Measurements from ENCODE around the gene TSPEAR. TPM values are rescaled to one million over a fixed set of nuclear protein-coding genes. Genes with fewer than 3 reads are reported as not detected.

The TSPEAR gene
- total RNA-seq, 3 donors from 2014 or later (not counting 1 experiment from before 2014, with no cell fraction given) = not detected

- no peak overlapping the region for H3K27ac Mint-ChIP-seq
- Histone ChIP-seq H3K36me3 (ENCODE audit: control insufficient read depth, insufficient read depth, low read length) (no peaks in the 10 kb centered on the region), H3K4me3 (ENCODE audit: low read length) (no peak overlapping the region), H3K9me3 (ENCODE audit: control insufficient read depth, insufficient read depth, low read length) (no peaks in the 10 kb centered on the region), H3K27ac (ENCODE audit: low read length) (no peak overlapping the region), H3K27me3 (ENCODE audit: control insufficient read depth, insufficient read depth, low read length) (no peaks in the 10 kb centered on the region), H3K4me1 (ENCODE audit: control insufficient read depth, insufficient read depth, low read length) (no peaks in the 10 kb centered on the region)
- peaks cover 0 to 6% of the 10 kb centered on the region in 2 donors for H3K27me3 Mint-ChIP-seq (ENCODE audit: low read depth in 2 of 2)
- intact Hi-C loops (cut with micrococcal nuclease) = no loop called here
- 83% methylated on average over 30 of the region's 30 CpGs for WGBS (ENCODE audit: insufficient coverage)
- no peak overlapping the region for H3K4me3 Mint-ChIP-seq
- no peaks in the 10 kb centered on the region for H3K4me1 Mint-ChIP-seq
- no peaks in the 10 kb centered on the region for H3K9me3 Mint-ChIP-seq
- ATAC-seq (no peak), DNase-seq (no peak)
- no peaks in the 10 kb centered on the region for H3K36me3 Mint-ChIP-seq
- TF ChIP-seq CTCF (IDR thresholded peaks at IDR 0.05) = no peak
These were observed 247.6 kb downstream of the TSPEAR start for GRCh38 chr21:44463724-44464123.

- Mint-ChIP-seq H3K4me1 (no peaks in the 10 kb centered on the region), H3K27ac (no peak overlapping the region), H3K36me3 (no peaks in the 10 kb centered on the region), H3K9me3 (no peaks in the 10 kb centered on the region), H3K27me3 (ENCODE audit: low read depth in 2 of 2) (peaks cover 0 to 6% of the 10 kb centered on the region in 2 donors), H3K4me3 (no peak overlapping the region)
- no peaks in the 10 kb centered on the region for H3K36me3 ChIP-seq (ENCODE audit: control insufficient read depth, insufficient read depth, low read length)
- H3K9me3 ChIP-seq (ENCODE audit: control insufficient read depth, insufficient read depth, low read length) = no peaks in the 10 kb centered on the region
- 95% methylated on average over 11 of the region's 11 CpGs for WGBS (ENCODE audit: insufficient coverage)
- H3K27me3 ChIP-seq (ENCODE audit: control insufficient read depth, insufficient read depth, low read length) = no peaks in the 10 kb centered on the region
- intact Hi-C loops (cut with micrococcal nuclease) = no loop called here
- ATAC-seq = no peak
- H3K4me3 ChIP-seq (ENCODE audit: low read length) = no peak overlapping the region
- H3K27ac ChIP-seq (ENCODE audit: low read length) = no peak overlapping the region
- TF ChIP-seq CTCF (IDR thresholded peaks at IDR 0.05) = no peak
- no peak for DNase-seq
- no peaks in the 10 kb centered on the region for H3K4me1 ChIP-seq (ENCODE audit: control insufficient read depth, insufficient read depth, low read length)
These were observed 248.6 kb downstream of the TSPEAR start for GRCh38 chr21:44462834-44463200.

GRCh38 chr21:44462086-44462833, 249.1 kb downstream of the TSPEAR start:
- Histone ChIP-seq H3K9me3 (ENCODE audit: control insufficient read depth, insufficient read depth, low read length) (no peaks in the 10 kb centered on the region), H3K36me3 (ENCODE audit: control insufficient read depth, insufficient read depth, low read length) (no peaks in the 10 kb centered on the region), H3K4me1 (ENCODE audit: control insufficient read depth, insufficient read depth, low read length) (no peaks in the 10 kb centered on the region), H3K4me3 (ENCODE audit: low read length) (no peak overlapping the region), H3K27me3 (ENCODE audit: control insufficient read depth, insufficient read depth, low read length) (no peaks in the 10 kb centered on the region), H3K27ac (ENCODE audit: low read length) (no peak overlapping the region)
- intact Hi-C loops (cut with micrococcal nuclease) = no loop called here
- no peak for ATAC-seq
- peaks cover 0 to 6% of the 10 kb centered on the region in 2 donors for H3K27me3 Mint-ChIP-seq (ENCODE audit: low read depth in 2 of 2)
- H3K9me3 Mint-ChIP-seq = no peaks in the 10 kb centered on the region
- no peak for DNase-seq
- 90% methylated on average over 25 of the region's 25 CpGs for WGBS (ENCODE audit: insufficient coverage)
- H3K4me1 Mint-ChIP-seq = no peaks in the 10 kb centered on the region
- no peak overlapping the region for H3K4me3 Mint-ChIP-seq
- no peak for TF ChIP-seq CTCF (IDR thresholded peaks at IDR 0.05)
- H3K36me3 Mint-ChIP-seq = no peaks in the 10 kb centered on the region
- no peak overlapping the region for H3K27ac Mint-ChIP-seq
